Kidney epithelial cell (primary cell): Measurements from ENCODE around the gene GLCE. TPM values are rescaled to one million over a fixed set of nuclear protein-coding genes. Genes with fewer than 3 reads are reported as not detected.
"Not testable (repeated sequence)": the region's sequence is repeated elsewhere in the genome, so short reads cannot be mapped to it uniquely, and the experiment has no call there.

Experiments
- DNase-seq: peaks from one replicate; pipeline ENCODE4 v3.0.0-alpha.2; 2010; ENCODE audit warnings: low read depth
- H3K27me3 ChIP-seq: 2 replicates; pipeline ENCODE4 v1.6.0; 2011; ENCODE audit warnings: low read length; ENCODE audit not compliant: control insufficient read depth, insufficient read depth
- H3K36me3 ChIP-seq: 2 replicates; pipeline ENCODE4 v1.5.1; 2011; ENCODE audit warnings: low read length; ENCODE audit not compliant: control insufficient read depth, insufficient read depth
- H3K4me3 ChIP-seq: 2 replicates; pipeline ENCODE4 v1.5.1; 2011; ENCODE audit warnings: low read depth, mild to moderate bottlenecking, control low read depth, low read length
- total RNA-seq: library from RNA; depleted of rRNA; stranded (reverse); fragments of >200 nt; gene quantifications from 2 replicates; pipeline ENCODE4 v1.2.3, GENCODE V29; 2015
- TF ChIP-seq, protein P1 (sequence below): IDR thresholded peaks from 2 replicates; pipeline ENCODE4 v1.5.1; 2011; ENCODE audit warnings: mild to moderate bottlenecking, moderate library complexity, low read length, control low read depth, inconsistent platforms; ENCODE audit not compliant: insufficient read depth, poor library complexity, severe bottlenecking

GLCE gene
- total RNA-seq, 1 donor from 2014 or later, result 11.0 TPM

DNA sequence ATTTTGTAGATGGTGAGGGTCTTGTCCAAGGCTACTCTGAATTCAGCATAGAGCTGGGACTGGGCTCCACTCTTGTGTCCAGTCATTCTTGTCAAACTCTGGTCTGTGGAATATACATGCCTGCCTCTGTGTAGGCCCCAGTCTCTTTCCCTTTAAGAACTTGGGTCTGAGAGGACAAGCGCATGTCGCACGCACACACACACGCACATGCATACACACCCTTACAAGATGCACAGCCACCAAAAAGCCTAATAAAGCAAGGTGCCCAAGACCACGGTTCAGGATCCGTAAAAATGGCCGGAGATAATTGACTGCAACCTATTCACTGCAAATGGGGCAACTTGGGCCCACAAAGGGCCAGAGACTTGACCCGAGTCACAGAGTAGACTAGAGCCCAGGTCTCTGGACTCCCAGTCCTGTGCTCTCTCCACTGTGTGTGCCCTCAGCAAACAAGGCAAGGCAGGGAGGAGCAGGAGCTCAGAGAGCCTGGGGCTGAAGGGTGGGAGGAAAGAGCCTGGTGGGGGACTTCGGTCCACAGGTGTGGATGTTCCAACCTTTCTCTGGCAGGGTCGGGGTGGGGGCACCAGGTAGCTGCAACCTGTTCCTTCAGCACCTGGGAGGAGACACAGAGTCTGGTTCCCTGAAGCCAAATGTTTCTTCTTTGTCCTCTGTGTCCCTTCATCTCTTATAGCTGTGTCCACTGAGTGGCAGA, 137.4 kb downstream of the GLCE start:
- H3K27me3 ChIP-seq, result peaks cover 16% of the 10 kb centered on the region
- no peak overlapping the region for H3K4me3 ChIP-seq
- DNase-seq, result no peak
- TF ChIP-seq, protein P1, sequence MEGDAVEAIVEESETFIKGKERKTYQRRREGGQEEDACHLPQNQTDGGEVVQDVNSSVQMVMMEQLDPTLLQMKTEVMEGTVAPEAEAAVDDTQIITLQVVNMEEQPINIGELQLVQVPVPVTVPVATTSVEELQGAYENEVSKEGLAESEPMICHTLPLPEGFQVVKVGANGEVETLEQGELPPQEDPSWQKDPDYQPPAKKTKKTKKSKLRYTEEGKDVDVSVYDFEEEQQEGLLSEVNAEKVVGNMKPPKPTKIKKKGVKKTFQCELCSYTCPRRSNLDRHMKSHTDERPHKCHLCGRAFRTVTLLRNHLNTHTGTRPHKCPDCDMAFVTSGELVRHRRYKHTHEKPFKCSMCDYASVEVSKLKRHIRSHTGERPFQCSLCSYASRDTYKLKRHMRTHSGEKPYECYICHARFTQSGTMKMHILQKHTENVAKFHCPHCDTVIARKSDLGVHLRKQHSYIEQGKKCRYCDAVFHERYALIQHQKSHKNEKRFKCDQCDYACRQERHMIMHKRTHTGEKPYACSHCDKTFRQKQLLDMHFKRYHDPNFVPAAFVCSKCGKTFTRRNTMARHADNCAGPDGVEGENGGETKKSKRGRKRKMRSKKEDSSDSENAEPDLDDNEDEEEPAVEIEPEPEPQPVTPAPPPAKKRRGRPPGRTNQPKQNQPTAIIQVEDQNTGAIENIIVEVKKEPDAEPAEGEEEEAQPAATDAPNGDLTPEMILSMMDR, result no peak
- H3K36me3 ChIP-seq, result no peaks in the 10 kb centered on the region

GRCh38 chr15:69298354-69298696, 137.9 kb downstream of the GLCE start:
- H3K36me3 ChIP-seq, result no peaks in the 10 kb centered on the region
- H3K27me3 ChIP-seq, result peaks cover 16% of the 10 kb centered on the region
- DNase-seq, result no peak
- peak overlapping the region; percentile 49 for H3K4me3 ChIP-seq
- TF ChIP-seq, protein P1, result no peak

GRCh38 chr15:69298697-69299441, 138.4 kb downstream of the GLCE start, which contains the start of gene PAQR5:
Gene PAQR5 (plus strand): TSS chr15:69298912. CDS start chr15:69360081, 61,169 bp downstream.
- H3K4me3 ChIP-seq, result peak within 1 kb of the TSS; percentile 49
- H3K27me3 ChIP-seq, result peaks cover 16% of the 10 kb centered on the region
- no peak for DNase-seq
- TF ChIP-seq, protein P1, result no peak
- H3K36me3 ChIP-seq, result no peaks in the 10 kb centered on the region

DNA sequence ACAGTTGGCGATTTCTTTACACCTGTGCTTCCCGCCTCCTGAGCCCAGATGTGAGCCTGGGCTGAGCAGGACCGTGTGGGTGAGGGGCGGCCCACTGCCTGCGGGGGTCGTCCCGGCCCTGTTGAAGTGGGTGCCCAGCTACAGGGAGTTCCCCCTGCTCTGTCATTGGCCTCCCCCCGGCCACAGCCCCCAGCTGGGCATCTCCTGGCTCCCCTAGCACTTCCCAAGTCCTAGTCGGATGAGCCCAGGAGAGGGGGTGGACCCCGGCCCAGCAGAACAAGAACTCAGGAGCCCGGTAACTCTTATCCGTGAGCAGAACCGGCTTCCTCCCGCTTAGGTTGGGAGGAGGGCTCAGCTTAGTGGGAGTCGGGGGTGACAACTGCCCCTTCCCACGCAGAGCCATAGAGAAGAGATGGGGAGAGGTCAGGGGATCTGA, 139.0 kb downstream of the GLCE start:
- DNase-seq, result no peak
- TF ChIP-seq, protein P1, result no peak
- H3K4me3 ChIP-seq, result peak overlapping the region; percentile 49
- peaks cover 16% of the 10 kb centered on the region for H3K27me3 ChIP-seq
- no peaks in the 10 kb centered on the region for H3K36me3 ChIP-seq

DNA sequence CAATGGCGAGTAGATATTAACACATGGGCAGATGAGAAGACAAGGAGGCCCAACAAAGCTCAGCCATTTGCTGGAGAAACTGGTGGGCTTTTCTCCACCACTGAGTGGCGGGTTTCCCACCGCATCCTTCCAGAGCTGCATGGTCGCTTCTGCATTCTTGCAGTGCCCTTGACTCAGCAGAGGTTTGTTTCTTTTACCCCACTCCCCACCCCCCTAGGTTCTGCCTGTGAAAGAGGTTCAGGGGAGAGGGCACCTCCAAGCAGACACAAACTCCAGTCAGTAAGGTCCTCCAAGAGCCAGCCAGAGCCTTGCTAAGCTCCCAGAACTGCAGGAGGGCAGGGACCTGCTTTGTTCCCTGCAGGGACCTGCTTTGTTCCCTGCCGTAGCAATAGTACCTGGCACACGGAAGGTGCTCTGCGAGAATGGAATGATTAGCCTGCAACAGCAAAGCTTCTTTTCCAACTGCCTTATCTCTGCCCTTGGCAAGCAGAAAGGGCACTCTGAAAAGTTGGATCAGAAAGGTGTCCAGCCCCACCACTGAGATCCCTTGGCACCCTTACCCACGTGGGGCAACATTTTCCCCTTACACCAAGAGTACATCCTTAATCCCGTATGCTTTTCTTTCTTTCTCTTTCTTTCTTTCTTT, 139.6 kb downstream of the GLCE start:
- no peaks in the 10 kb centered on the region for H3K36me3 ChIP-seq
- H3K27me3 ChIP-seq, result peaks cover 16% of the 10 kb centered on the region
- TF ChIP-seq, protein P1, result no peak
- no peak for DNase-seq
- no peak overlapping the region for H3K4me3 ChIP-seq

DNA sequence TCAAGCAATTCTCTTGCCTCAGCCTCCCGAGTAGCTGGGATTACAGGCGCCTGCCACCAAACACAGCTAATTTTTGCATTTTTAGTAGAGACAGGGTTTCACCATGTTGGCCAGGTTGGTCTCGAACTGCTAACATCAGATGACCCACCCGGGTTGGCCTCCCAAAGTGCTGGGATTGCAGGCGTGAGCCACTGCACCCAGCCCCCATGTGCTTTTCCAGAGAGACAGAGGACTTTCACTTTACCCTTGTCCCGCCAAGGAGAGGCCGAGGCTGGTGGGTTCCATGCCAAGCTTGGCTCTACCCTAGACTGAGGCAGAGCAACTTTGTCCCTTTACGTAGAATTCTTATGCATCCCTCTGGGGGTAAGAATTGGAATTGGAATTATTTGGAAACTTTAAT, 140.7 kb downstream of the GLCE start:
- not testable (repeated sequence) for DNase-seq, H3K4me3 ChIP-seq, H3K36me3 ChIP-seq
- H3K27me3 ChIP-seq, result peaks cover 16% of the 10 kb centered on the region

GRCh38 chr15:69302087-69302486, 141.7 kb downstream of the GLCE start:
- peaks cover 16% of the 10 kb centered on the region for H3K27me3 ChIP-seq
- DNase-seq, H3K36me3 ChIP-seq, H3K4me3 ChIP-seq: not testable (repeated sequence)
